Activated T-helper 9 cell treated with anti-CD3 and anti-CD28 coated beads, Interleukin-2, amount 50 U/mL, for 16 hours (primary cell): ENCODE data around the gene S1PR4.
"Not testable (repeated sequence)": the region's sequence is repeated elsewhere in the genome, so short reads cannot be mapped to it uniquely, and the experiment has no call there.

ENCODE experiments used
- DNase-seq: peaks from one replicate; pipeline ENCODE4 v3.0.0-alpha.2; 2020; ENCODE audit warnings: low read depth

The S1PR4 gene

DNA sequence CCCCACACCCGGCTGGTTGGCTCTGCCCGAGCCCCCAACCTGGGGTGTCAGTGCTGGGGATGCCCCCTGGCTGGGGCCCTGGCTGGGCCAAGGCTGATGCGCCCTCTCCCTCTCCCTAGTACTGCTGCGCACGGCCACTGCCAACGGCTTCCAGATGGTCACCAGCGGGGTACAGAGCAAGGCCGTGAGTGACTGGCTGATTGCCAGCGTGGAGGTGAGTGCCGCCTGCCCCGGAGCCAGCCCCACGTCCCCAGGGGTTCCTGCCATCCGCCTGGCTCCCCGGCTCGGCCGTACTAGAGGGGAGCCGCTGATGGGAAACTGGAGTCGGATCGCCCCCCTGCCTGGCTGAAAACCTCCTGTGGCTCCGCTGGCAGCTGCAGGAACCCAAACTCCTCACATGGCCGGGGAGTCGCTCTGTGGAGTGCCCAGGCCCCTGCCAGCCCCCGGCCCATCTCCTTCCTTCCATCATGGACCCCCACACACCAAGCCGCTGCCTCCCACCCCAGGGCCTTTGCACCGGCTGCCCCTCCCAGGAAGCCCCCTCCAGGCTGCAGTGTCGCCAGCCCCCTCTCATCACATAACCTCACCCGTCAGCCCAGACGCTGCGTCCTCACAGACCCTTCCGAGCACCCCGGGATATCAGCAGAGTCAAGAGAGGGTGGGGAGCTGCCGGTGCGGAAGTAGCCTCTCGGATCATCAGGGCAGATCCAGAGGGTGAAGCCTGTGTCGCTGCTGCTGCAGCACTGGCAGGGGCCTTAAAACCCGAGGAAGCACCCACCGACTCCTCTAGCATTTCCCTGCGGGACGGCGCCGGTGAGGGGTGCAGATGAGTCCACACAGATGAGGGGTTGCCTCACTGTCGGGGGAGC lies 17.7 kb downstream of the S1PR4 start:
- DNase-seq = no peak

DNA sequence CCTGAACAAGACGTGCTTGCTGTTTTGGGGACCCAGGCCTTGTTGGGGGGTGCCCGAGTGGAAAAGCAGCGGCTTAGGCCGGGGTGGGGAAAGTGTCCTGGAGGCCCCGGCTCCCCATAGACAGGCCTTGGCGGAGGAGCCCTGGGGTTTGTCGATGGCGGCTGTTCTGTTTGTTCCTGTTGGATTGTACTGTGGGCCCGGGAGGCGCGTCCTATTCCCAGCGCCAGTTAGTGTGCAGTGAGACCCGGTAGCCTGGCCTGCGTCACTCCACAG lies 18.3 kb downstream of the S1PR4 start:
- DNase-seq = no peak

GRCh38 chr19:3198901-3199700 lies 20.5 kb downstream of the S1PR4 start:
- no peak for DNase-seq

DNA sequence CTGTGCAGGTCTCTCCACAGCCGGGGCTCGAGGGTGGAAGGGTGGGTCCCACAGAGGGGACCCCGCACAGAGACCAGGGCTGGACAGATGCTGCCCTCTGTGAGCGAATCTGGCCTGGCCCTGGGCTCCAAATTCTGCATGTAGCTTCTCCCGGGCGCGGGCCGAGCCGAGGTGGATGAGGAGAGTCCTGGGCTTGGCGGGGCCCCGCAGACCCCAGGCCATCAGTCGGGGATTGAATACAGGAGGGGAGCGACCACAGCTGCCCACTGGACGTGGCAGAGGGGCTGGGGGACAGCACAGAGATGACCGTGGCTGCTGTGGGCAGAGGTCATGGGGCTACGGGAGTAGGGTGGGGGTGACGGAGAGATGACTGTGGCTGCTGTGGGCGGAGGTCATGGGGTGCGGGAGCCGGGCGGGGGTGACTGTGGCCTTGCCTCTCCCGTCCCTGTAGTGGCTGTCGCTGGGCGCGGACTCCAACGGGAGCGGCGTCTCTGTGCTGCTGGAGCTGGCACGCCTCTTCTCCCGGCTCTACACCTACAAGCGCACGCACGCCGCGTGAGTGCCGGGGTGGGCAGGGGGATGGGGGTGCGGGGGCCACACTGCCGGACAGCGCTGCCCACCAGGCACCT lies 22.6 kb downstream of the S1PR4 start:
- no peak for DNase-seq

DNA sequence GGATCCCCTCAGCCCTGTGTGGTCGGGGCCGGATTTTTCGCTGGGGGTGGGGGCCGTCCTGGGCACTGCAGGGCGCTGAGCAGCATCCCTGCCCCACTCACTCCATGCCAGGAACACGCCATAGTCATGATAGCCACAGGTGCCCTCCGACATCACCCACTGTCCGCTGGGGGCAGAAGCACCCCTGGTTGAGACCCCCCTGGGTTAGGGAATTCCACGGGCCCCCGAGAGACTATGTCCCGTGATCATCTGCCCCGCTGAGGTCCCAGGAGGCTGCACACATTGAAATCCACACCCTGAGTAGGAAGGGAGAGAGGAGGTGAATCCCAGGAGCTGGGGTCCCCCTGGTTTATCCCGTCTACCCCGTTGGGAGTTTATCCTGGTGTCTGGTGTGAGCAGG lies 23.3 kb downstream of the S1PR4 start:
- no peak for DNase-seq

DNA sequence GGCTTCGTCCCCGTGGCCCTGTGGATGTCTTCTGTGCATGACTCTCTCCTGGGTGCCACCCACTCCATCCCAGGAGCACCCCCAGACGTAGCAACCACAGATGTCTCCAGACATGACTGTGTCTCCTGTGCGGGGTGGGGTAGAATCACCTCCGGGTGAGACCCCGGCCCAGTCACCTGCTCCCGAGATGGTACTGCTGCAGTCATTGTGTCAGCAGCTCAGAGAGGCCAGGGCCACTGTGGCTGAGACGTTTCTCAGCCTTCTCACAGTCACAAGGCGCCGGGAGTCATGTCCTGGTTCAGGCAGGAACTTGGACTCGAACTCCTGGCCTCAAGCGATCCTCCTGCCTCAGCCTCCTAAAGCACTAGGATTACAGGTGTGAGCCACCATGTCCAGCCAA lies 23.8 kb downstream of the S1PR4 start:
- no peak for DNase-seq

GRCh38 chr19:3202895-3203294 lies 24.3 kb downstream of the S1PR4 start:
- DNase-seq = not testable (repeated sequence)

DNA sequence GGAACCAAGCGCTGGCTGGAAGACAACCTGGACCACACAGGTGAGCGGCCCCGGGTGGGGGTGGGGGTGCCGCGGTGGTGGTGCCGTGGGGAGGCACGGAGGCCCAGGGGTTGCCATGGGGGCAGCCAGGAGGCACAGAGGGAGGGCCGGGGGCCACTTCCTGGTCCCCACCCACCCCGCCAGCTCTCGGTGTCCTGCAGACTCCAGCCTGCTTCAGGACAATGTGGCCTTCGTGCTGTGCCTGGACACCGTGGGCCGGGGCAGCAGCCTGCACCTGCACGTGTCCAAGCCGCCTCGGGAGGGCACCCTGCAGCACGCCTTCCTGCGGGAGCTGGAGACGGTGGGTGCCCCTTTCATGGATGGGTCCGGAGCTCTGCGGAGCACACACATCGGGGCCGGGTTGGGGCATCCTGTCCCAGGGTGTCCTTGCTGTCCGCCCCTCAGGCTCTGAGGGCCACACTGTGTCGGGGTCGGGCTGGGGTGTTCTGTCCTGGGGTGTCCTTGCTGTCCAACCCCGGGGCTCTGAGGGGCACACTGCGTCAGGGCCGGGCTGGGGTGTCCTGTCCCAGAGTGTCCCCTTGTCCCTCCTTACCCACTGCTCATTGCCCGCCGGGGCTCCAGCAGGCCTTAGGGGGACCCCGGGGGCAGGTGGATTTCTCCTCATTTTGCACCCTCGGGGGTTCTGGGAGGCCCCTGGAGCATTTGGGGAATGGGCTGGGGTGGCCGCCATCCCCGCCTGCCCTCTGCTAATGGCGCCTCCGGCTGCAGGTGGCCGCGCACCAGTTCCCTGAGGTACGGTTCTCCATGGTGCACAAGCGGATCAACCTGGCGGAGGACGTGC lies 25.5 kb downstream of the S1PR4 start:
- DNase-seq = no peak

DNA sequence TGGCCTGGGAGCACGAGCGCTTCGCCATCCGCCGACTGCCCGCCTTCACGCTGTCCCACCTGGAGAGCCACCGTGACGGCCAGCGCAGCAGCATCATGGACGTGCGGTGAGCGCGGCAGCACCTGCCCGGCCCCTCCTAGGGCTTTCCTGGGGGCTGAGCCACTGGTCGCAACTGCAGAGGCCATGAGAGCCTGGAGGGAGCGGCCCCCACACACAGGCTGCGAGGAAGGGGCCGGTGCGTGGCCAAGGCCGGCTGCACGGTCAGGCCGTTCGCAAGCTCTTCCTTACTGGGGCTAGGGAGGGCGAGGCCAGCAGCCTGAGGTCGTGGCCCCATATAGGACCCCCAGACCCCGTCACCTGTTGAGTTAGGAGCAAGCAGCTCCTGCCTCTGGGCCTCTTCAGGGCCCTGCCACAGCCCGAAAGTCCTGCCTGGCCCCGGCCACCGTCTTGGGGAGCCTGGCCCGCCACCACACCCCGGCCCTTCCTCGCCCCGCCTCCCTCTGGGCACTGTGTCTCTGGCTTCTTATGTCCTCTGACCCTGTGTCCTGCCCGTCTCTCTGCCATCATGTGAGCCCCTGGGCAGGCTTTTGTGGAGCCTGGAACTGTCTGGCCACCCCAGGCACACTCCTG lies 26.2 kb downstream of the S1PR4 start:
- DNase-seq = no peak

DNA sequence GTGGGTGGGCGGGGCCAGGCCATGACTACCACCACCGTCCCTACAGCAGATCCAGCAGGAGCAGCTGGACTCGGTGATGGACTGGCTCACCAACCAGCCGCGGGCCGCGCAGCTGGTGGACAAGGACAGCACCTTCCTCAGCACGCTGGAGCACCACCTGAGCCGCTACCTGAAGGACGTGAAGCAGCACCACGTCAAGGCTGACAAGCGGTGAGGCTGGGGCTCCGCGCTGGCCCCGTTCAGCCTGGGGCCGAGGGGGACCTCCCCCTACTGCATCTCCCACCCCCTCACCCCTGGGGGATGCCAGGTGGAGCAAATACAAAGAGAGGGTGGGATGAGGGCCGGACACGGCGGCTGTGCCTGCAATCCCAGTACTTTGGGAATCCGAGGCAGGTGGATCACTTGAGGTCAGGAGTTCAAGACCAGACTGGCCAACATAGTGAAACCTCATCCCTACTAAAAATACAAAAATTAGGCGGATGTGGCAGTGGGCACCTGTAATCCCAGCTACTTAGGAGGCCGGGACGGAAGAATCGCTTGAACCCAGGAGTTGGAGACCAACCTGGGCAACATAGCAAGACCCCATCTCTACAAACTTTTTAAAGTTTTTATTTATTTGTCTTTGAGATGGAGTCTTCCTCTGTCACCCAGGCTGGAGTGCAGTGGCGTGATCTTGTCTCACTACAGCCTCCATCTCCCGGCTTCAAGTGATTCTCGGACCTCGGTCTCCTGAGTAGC lies 27.8 kb downstream of the S1PR4 start:
- DNase-seq = no peak

DNA sequence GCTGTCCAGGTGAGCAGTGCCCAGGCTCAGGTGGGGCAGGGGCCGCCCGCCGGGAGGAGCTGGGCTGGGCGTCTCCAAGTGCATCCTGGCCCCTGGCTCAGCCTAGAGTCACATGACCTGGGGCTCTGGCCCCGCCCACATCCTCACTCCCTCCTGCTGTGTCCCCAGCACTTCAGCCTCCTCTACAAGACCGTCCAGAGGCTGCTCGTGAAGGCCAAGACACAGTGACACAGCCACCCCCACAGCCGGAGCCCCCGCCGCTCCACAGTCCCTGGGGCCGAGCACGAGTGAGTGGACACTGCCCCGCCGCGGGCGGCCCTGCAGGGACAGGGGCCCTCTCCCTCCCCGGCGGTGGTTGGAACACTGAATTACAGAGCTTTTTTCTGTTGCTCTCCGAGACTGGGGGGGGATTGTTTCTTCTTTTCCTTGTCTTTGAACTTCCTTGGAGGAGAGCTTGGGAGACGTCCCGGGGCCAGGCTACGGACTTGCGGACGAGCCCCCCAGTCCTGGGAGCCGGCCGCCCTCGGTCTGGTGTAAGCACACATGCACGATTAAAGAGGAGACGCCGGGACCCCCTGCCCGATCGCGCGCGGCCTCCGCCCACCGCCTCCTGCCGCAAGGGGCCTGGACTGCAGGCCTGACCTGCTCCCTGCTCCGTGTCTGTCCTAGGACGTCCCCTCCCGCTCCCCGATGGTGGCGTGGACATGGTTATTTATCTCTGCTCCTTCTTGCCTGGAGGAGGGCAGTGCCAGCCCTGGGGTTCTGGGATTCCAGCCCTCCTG lies 29.1 kb downstream of the S1PR4 start:
- no peak for DNase-seq

- no peak for DNase-seq
These were observed 30.0 kb downstream of the S1PR4 start for GRCh38 chr19:3208317-3209207.

- peak; percentile 54 for DNase-seq
These were observed 31.9 kb downstream of the S1PR4 start for GRCh38 chr19:3210347-3211017.

DNA sequence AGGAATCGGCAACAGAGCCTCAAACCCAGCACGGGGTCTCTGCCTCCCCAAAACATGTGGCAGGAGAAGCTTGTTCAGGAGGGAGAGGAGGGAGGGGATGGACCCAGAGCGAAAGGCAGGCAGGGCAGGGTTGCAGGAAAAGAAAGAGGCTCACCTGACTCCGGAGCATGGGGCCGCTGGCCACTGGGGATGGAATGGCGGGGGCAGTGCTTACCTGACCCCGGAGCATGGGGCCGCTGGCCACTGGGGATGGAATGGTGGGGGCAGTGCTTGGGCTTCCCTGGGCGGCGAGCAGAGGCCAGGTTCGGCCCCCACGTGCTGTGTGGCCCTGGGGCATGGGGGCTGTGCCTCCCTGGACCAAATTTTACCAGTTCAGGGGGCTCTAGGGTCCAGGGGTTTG lies 32.6 kb downstream of the S1PR4 start:
- no peak for DNase-seq

GRCh38 chr19:3213159-3213558 lies 34.6 kb downstream of the S1PR4 start:
- no peak for DNase-seq

DNA sequence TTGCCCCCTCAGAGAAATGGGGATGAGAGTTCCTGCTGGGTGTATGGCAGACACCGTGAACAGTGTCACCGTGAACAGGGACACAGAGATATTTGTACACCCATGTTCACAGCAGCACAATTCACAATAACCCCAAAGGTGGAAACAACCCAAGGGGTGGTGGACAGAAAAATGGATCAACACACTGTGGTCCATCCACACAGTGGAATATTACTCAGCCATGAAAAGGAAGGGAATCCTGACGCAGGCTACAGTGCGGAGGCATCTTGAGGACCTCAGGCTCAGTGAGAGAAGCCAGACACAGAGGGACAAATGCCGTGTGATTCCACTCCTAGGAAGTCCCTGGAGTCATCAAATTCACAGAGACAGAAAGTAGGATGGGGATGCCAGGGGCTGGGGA lies 38.3 kb downstream of the S1PR4 start:
- no peak for DNase-seq

DNA sequence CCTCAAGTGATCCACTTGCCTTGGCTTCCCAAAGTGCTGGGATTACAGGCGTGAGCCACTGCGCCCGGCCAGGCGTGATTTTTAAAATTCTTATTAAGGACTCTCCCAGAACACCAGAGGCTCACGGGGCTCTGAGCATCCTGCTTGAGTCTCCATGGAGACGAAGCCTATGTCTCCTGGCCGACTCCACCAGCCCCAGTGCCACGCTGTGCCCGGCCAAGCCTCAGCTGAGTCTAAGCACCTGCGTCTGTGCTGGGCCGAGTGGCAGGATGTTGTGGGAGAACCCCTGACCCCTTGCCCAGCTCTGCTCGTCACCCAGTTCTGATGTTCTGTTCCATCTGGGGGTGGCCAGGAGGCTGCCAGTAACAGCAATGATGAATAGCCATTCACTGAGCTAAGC lies 42.0 kb downstream of the S1PR4 start:
- no peak for DNase-seq

GRCh38 chr19:3221576-3221975 lies 43.0 kb downstream of the S1PR4 start:
- not testable (repeated sequence) for DNase-seq

DNA sequence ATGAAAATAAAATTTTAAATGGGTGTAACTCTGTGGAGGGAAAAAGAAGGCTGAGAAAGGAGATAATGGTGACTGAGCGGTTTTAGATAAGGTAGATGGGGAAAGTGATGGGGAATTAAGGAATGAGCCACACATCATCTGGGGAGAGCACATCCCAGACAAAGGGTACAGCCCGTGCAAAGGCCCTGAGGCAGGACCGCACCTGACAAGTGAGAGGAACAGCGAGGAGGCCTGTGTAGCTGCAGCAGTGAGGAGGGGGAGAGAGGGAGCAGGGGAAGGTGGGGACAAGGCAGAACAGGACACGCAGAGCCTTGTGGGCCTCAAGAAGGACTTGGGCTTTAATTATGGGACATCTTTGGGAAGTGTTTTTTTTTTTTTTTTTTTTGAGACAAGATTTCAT lies 44.1 kb downstream of the S1PR4 start:
- DNase-seq = no peak
